C4-2B (cell line): Measurements from ENCODE around the gene STX1A.
"Not testable (repeated sequence)": the region's sequence is repeated elsewhere in the genome, so short reads cannot be mapped to it uniquely, and the experiment has no call there.

Experiments
- H3K27ac ChIP-seq: fragments of 450-650 bp; 2 replicates; pipeline ENCODE4 v1.5.1; 2017
- ZFX ChIP-seq: fragments of 450-650 bp; IDR thresholded peaks from 2 replicates; pipeline ENCODE4 v1.6.1; 2017
- TF ChIP-seq, protein P1 (sequence below): fragments of 450-650 bp; conservative IDR thresholded peaks from 2 replicates; pipeline ENCODE4 v1.5.1; 2017; ENCODE audit warnings: mild to moderate bottlenecking

The STX1A gene

DNA sequence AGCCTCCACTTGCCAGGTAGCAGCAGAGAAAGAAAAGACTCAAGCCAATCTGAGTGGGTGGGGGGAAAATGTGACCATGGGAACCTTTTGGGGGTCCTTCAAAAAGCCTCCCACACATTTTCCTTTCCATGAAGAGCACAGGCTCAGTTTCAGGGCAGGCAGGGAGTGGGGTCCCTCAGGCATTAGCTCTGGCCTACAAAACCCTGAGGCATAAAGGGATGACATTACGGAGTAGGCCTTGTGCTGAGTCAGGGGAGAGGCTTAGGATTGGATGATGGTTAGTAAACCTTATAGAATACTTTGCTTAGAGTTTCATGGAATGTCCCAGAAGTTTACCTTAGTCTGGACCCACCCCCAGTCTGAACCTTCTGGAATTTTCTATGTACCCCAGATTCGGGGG, 39.8 kb downstream of the STX1A start:
- TF ChIP-seq, protein P1, sequence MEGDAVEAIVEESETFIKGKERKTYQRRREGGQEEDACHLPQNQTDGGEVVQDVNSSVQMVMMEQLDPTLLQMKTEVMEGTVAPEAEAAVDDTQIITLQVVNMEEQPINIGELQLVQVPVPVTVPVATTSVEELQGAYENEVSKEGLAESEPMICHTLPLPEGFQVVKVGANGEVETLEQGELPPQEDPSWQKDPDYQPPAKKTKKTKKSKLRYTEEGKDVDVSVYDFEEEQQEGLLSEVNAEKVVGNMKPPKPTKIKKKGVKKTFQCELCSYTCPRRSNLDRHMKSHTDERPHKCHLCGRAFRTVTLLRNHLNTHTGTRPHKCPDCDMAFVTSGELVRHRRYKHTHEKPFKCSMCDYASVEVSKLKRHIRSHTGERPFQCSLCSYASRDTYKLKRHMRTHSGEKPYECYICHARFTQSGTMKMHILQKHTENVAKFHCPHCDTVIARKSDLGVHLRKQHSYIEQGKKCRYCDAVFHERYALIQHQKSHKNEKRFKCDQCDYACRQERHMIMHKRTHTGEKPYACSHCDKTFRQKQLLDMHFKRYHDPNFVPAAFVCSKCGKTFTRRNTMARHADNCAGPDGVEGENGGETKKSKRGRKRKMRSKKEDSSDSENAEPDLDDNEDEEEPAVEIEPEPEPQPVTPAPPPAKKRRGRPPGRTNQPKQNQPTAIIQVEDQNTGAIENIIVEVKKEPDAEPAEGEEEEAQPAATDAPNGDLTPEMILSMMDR: no peak
- no peak for TF ChIP-seq ZFX
- no peak overlapping the region for H3K27ac ChIP-seq

GRCh38 chr7:73678862-73679261, 40.6 kb downstream of the STX1A start:
- H3K27ac ChIP-seq: no peak overlapping the region
- TF ChIP-seq, protein P1: no peak
- TF ChIP-seq ZFX: no peak

- not testable (repeated sequence) for H3K27ac ChIP-seq
Observed at GRCh38 chr7:73676062-73676461, 43.4 kb downstream of the STX1A start.

DNA sequence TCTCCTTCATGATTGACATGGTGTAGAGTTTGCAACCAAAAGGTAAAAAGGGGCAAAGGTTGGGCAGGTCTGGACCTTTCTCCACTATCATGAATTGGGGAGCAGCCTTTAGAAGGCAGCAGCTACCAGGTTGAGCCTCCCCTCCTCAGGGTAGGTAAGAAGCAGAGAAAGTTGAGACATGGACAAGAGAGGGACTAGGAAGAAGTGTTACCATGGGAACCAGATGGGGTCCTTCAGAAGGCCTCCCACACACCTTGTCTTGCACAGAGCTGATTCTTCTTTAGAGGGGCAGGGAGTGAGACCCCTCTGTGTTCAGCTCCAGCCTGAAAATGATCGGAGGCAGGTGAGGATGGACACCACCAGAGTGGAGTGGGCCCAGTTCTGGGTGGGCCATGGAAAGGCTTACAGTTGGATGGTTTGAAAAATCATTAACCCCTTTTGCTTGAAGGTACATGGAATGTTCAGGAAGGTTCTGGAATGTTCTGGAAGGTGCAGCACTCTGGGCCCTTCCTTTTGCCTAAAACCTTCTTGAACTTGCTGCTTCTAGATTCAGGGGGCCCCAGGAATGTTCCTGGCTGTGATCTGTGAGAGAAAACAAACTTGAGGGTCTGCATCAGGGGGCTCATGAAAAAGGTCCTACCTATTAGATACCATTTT, 44.9 kb downstream of the STX1A start:
- no peak overlapping the region for H3K27ac ChIP-seq
- TF ChIP-seq ZFX: no peak
- TF ChIP-seq, protein P1: no peak

DNA sequence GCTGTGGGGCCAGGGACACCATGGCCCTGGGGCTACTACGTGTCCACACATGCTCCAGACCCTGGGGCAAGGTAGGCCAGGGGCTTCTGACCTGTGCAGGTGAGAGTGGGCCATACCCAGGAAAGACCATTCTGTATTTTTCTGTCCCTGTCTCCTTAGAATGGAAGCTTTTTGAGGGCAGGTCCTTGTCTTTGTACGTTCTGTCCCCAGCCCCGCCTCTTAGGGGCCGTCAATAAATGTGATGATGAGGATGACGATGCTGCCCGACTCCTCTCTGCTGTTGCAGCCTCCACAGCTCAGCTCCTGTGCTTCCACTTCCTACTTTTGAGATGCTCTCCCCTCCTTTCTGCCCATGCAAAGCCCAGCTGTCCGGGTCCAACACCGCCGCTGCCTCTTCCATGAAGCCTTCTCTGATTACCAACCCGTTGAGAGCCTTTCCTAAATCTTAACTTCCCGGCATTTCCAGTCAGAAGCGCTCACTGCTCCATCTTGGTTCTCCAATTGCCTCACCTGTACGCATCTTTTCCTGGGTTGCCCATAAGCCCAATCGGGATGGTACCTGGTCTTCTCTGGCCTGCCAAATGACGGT, 47.5 kb downstream of the STX1A start:
- TF ChIP-seq, protein P1: no peak
- no peak for TF ChIP-seq ZFX

DNA sequence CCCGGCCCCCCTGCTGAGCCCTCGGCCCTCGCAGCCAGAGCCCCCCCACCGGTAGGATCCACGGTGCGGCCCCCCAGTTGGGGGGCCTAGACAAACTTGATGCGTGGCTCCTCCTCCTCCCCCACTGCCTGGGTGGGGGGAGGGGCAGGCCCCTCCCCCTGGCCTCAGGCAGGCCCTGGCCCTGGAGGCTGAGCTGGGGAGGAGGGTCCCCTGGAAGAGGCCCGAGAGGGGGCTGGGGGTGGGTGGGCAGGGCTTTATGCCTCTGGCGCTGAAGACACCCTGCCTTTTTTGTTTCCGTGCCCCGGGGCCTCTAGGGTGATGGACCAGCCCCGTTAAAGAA, 48.2 kb downstream of the STX1A start:
- TF ChIP-seq, protein P1: no peak
- H3K27ac ChIP-seq: no peak overlapping the region

More for the DNA sequence above, 47.5 kb downstream of the STX1A start:
- no peak overlapping the region for H3K27ac ChIP-seq

GRCh38 chr7:73669858-73670385, 49.5 kb downstream of the STX1A start:
- H3K27ac ChIP-seq: no peak overlapping the region
- TF ChIP-seq ZFX: no peak
- TF ChIP-seq, protein P1: no peak

GRCh38 chr7:73669288-73669701, 50.2 kb downstream of the STX1A start:
- no peak overlapping the region for H3K27ac ChIP-seq
- no peak for TF ChIP-seq ZFX
- TF ChIP-seq, protein P1: no peak
